Glutamatergic neuron (in vitro differentiated cells): ENCODE results near the gene NDUFV1. TPM values are rescaled to one million over a fixed set of nuclear protein-coding genes. Genes with fewer than 3 reads are reported as not detected.

ENCODE experiments used
- DNase-seq: peaks from one replicate; pipeline ENCODE4 v3.0.0; 2022
- H3K27ac Mint-ChIP-seq: one replicate; pipeline ENCODE4 v1.8.0; 2020; ENCODE audit warnings: mild to moderate bottlenecking, mixed read lengths, inconsistent platforms; ENCODE audit not compliant: unreplicated experiment
- H3K27me3 Mint-ChIP-seq: one replicate; pipeline ENCODE4 v1.8.0; 2020; ENCODE audit warnings: mild to moderate bottlenecking, moderate library complexity, mixed read lengths, inconsistent platforms; ENCODE audit not compliant: unreplicated experiment
- H3K36me3 Mint-ChIP-seq: one replicate; pipeline ENCODE4 v1.8.0; 2020; ENCODE audit warnings: mild to moderate bottlenecking, mixed read lengths, inconsistent platforms; ENCODE audit not compliant: unreplicated experiment
- H3K4me1 Mint-ChIP-seq: one replicate; pipeline ENCODE4 v1.8.0; 2020; ENCODE audit warnings: mild to moderate bottlenecking, low read depth, mixed read lengths, inconsistent platforms; ENCODE audit not compliant: unreplicated experiment
- H3K4me3 Mint-ChIP-seq: one replicate; pipeline ENCODE4 v1.8.0; 2020; ENCODE audit warnings: mild to moderate bottlenecking, mixed read lengths, inconsistent platforms; ENCODE audit not compliant: unreplicated experiment
- H3K9me3 Mint-ChIP-seq: one replicate; pipeline ENCODE4 v1.8.0; 2020; ENCODE audit warnings: mild to moderate bottlenecking, moderate library complexity, mixed read lengths, inconsistent platforms; ENCODE audit not compliant: unreplicated experiment
- total RNA-seq: library from RNA; stranded (reverse); fragmentation: NEBNext Ultra II Directional; extraction: Animal tissue kit (Norgen Biotek cat#: 25700); gene quantifications from one replicate; pipeline ENCODE4 v1.2.1, GENCODE V29; 2021; ENCODE audit not compliant: unreplicated experiment
- TF ChIP-seq, protein P1 (sequence below): fragments of 200-600 bp; sonication (generic); IDR thresholded peaks from one replicate; pipeline ENCODE4 v1.5.0; 2021; ENCODE audit not compliant: partially characterized antibody, unreplicated experiment

NDUFV1 gene
- total RNA-seq, 1 donor from 2014 or later = 216 TPM

GRCh38 chr11:67645521-67646461 lies 39.1 kb downstream of the NDUFV1 start:
- Mint-ChIP-seq H3K27ac (no peak overlapping the region), H3K4me3 (no peak overlapping the region), H3K9me3 (peaks cover 4% of the 10 kb centered on the region), H3K36me3 (no peaks in the 10 kb centered on the region), H3K27me3 (peaks cover 12% of the 10 kb centered on the region), H3K4me1 (peaks cover 3% of the 10 kb centered on the region)
- no peak for DNase-seq
- TF ChIP-seq, protein P1, sequence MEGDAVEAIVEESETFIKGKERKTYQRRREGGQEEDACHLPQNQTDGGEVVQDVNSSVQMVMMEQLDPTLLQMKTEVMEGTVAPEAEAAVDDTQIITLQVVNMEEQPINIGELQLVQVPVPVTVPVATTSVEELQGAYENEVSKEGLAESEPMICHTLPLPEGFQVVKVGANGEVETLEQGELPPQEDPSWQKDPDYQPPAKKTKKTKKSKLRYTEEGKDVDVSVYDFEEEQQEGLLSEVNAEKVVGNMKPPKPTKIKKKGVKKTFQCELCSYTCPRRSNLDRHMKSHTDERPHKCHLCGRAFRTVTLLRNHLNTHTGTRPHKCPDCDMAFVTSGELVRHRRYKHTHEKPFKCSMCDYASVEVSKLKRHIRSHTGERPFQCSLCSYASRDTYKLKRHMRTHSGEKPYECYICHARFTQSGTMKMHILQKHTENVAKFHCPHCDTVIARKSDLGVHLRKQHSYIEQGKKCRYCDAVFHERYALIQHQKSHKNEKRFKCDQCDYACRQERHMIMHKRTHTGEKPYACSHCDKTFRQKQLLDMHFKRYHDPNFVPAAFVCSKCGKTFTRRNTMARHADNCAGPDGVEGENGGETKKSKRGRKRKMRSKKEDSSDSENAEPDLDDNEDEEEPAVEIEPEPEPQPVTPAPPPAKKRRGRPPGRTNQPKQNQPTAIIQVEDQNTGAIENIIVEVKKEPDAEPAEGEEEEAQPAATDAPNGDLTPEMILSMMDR = no peak

GRCh38 chr11:67646535-67647336 lies 40.0 kb downstream of the NDUFV1 start:
- H3K27ac Mint-ChIP-seq = no peak overlapping the region
- no peak overlapping the region for H3K4me3 Mint-ChIP-seq
- peaks cover 3% of the 10 kb centered on the region for H3K4me1 Mint-ChIP-seq
- H3K36me3 Mint-ChIP-seq = no peaks in the 10 kb centered on the region
- H3K27me3 Mint-ChIP-seq = peaks cover 10% of the 10 kb centered on the region
- DNase-seq = no peak
- TF ChIP-seq, protein P1 = no peak
- peaks cover 4% of the 10 kb centered on the region for H3K9me3 Mint-ChIP-seq

- Mint-ChIP-seq H3K36me3 (no peaks in the 10 kb centered on the region), H3K9me3 (peaks cover 2% of the 10 kb centered on the region), H3K4me1 (peaks cover 3% of the 10 kb centered on the region), H3K27me3 (peaks cover 8% of the 10 kb centered on the region), H3K27ac (no peak overlapping the region), H3K4me3 (no peak overlapping the region)
- TF ChIP-seq, protein P1 = no peak
- DNase-seq = no peak
Observed at GRCh38 chr11:67647471-67647870, 40.7 kb downstream of the NDUFV1 start.

DNA sequence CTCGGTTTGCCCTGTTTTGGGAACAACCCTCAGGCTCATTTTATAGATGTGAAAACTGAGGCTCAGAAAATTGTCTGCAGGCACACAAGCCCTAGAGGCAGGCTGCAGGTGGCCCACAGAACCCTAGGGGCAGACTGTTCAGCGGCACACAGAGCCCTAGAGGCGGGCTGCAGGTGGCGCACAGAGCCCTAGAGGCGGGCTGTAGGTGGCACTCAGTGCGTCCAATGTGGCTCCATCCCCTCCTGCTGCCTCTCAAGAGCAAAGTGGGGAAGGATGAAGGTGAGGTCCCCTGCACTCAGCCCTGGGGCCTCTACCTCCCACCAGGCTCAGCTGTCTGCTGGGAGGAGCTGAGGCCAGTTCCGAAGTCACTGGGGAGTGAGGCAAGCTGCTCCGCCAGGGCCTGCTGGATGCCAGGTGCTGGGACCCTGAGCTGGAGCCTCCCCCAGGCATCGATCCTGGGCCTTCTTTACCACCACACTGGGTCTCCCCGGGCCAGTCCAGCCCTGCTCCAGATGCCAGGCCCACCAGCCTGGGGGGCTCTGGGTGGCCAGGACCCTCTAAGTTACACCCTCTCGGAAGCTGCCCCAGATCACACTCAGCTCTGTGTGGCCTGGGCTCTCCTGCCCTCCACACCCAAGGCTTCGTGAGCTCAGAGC lies 41.5 kb downstream of the NDUFV1 start:
- peaks cover 8% of the 10 kb centered on the region for H3K27me3 Mint-ChIP-seq
- H3K27ac Mint-ChIP-seq = no peak overlapping the region
- H3K36me3 Mint-ChIP-seq = no peaks in the 10 kb centered on the region
- H3K4me3 Mint-ChIP-seq = no peak overlapping the region
- no peak for DNase-seq
- H3K9me3 Mint-ChIP-seq = peaks cover under 1% of the 10 kb centered on the region
- peaks cover 3% of the 10 kb centered on the region for H3K4me1 Mint-ChIP-seq
- TF ChIP-seq, protein P1 = peak; percentile 12
